Hematopoietic multipotent progenitor cell treated with erythropoietin and hydrocortisone succinate and interleukin-3 and kit ligand, for 6 days (in vitro differentiated cells): ENCODE measurements around the gene SGCA.

Experiments
- DNase-seq: peaks from one replicate; pipeline ENCODE4 v3.0.0-alpha.2; 2015

The SGCA gene

GRCh38 chr17:50134206-50135110 is 31.3 kb upstream of the SGCA start:
- DNase-seq = no peak

GRCh38 chr17:50135316-50136095 is 30.3 kb upstream of the SGCA start:
- no peak for DNase-seq

GRCh38 chr17:50136096-50136687 is 29.6 kb upstream of the SGCA start:
- no peak for DNase-seq

DNA sequence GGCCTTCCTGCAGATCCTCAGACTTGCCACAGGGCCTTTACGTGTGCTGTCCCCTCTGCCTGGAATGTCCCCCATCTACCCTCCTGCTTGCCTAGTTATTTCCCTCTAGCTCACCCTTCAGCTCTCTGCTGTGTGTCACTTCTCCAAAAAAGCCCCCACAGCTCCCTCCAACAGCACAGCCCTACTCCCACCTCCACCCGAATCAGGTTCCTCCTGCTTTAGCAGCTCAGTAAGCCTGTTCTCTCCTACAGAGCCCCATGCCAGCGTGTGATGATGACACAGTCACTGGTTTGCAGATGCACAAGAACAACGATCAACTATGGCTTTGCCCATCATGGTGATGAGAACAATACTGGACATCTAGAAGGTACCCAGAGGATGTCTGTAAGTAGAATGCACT is 28.8 kb upstream of the SGCA start:
- no peak for DNase-seq

DNA sequence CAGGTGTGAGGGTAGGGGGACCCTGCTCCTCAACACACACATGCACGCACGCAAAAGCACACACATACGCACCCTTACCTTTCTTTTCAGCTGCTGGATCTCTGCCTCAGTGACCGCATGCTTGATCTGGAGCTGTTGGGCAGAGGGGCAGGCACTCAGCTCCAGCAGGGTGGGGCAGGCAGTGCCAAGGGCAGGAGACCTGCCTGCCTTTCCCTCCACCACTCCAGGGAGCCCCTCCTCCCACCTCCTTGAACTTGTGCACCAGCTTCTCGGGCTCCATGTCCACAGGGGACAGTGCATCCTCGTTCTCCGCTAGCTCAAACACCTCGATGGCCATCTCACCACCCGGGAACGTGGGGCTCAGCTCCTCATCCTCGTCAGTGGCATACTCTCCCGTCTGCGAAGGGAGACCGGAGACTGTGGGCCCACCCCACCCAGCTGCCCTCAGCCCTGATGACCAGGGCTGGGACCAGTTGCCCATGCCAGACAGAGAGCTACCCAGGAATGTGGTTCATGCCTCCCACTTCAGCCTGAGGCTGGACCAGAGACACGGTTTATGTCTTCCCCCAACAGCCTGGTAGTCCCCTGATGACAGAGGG is 26.5 kb upstream of the SGCA start:
- no peak for DNase-seq

DNA sequence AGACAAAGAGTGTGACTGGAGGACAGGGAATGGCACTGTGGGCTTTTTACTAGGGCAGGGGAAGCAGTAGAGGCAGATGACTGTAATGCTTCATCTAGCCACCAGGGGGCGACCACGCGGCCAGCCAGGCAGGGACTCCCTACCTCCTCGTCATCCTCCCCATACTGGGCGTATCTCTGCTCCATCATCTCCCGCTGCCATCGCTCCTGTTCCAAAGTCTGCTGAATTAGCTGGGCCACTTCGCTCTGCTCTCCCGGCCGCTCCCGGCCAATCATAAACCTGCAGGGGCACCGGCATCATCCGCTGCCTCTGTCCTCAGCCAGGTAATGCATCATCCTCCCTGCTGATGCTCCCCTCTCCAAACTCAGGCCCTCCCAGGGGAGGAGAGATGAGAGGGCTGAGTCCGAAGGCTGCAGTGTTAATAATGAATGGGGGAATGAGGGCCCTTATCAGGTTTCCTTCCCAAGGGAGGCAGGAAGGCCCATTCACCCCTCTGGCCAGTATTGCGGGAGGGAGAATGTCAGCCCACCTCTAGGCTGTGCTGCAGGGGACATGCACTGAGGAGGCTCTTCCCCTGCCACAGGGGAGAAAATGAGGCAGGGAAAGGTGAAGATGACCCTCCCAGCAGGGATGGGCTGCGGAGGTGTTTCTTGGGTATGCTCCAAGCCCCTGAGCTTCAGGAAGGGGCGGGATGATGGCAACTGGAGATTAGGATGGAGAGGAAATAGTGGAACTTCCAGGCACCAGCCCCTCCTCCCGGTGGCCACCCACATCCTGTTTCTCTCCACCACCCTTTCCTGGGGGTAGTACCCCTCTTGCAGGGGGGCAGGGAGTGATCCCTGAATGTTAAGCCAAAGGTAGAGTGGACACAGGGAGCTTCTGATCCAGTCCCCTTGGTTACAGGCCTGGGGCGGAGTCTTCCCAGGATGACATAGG is 25.6 kb upstream of the SGCA start:
- DNase-seq = peak; percentile 89

- no peak for DNase-seq
Observed at GRCh38 chr17:50141026-50141744, 24.6 kb upstream of the SGCA start.

DNA sequence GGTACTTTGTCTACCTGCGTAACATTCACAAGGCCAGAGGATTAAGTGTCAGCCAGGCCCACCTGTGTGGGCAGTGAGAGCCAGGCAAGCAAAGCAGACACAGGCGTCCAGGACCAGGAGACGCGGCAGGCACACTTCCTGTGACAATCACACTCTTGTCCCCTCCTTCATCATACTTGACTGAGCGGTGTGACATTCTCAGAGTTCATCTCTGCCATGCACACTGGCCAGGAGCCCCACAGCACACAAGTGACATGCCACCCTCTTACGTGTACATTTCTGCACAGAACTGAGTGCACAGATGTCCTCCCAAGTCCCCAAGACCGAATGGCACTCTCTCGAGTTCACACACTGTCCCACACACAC is 24.1 kb upstream of the SGCA start:
- DNase-seq = no peak

- no peak for DNase-seq
Observed at GRCh38 chr17:50143461-50144176, 22.2 kb upstream of the SGCA start.

DNA sequence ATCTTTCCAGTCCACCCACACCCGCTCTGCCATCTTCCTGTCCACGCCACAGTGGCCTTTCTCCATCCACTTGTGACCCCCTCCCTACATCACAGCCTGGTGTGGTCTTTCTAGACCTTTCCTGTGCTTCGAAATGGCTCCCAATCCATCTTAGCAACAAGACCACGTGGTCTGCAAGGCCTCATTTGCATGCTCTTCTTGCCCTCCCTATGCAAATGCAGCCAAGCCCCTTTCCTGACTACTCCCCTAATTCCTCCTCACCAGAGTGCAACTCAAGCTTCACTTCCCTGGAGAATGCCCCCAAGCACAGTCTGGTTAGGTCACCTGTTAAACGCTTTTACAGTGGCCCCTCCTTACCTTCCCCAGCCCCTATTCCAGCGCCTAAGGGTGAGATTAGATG is 21.4 kb upstream of the SGCA start:
- no peak for DNase-seq

DNA sequence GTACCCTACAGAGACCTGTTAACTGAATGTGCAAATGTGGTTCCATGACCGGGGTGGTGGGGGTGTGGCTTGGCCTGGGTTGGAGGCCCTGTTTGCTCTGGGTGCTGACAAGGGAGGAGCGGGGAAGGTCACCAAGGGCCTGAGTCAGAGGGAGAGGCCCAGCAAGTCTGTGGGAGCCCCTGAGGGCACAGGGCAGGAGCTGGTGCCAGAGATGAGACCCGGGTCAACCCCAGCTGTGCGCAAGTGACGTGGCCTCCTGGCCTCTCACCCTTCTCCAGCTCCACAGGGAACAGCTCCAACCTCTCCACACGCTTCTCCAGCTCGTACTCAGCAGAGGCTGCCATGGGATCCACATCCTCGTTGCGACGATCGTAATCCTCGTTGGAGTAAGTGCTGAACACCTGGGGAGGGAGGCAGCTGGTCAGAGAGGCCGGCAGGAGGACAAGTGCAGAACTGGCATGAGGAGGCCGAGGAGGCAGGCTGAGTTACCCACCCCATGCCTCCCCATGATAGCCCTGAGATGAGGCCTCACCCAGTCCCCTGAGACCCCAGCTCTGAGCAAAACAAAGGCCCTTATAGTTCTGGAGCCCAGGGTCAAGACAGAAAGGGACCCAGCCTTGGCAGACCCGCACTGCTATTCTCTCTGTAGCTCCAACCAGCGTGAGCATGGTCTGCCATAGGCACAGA is 20.8 kb upstream of the SGCA start:
- no peak for DNase-seq

DNA sequence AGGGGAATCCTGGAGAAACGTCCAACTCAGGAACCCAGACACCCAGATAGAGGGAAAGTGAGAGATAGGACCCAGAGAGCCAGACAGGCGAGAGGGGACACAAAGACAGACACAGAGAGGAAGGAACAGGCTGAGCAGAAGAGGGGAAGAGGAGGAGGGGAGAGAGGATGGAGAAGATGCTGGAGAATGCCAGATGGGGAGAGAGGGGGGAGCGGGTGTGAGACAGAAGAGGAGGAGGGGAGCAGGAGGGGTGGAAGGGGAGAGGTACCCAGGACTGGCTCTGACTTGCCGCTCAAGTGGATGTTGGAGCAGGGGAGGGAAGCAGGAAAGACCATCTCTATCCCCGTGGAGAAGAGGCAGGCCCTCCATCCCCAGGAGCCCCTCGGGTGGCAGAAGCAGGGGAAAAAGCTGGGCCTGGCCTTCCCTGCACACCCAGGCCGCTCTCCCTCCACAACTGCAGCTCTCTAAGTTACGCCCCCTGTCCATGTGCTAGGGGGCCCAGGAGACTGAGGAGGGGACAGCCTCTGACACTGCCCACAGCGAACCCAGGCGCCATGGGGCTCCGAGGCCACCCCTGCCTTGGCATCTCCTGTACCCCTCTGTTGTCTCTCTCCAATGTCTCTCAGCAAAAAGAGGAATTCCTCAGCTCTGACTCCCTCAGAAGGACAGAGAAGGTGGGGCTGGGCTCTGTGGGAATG is 20.1 kb upstream of the SGCA start:
- DNase-seq = no peak

- no peak for DNase-seq
Observed at GRCh38 chr17:50146230-50146926, 19.4 kb upstream of the SGCA start.

DNA sequence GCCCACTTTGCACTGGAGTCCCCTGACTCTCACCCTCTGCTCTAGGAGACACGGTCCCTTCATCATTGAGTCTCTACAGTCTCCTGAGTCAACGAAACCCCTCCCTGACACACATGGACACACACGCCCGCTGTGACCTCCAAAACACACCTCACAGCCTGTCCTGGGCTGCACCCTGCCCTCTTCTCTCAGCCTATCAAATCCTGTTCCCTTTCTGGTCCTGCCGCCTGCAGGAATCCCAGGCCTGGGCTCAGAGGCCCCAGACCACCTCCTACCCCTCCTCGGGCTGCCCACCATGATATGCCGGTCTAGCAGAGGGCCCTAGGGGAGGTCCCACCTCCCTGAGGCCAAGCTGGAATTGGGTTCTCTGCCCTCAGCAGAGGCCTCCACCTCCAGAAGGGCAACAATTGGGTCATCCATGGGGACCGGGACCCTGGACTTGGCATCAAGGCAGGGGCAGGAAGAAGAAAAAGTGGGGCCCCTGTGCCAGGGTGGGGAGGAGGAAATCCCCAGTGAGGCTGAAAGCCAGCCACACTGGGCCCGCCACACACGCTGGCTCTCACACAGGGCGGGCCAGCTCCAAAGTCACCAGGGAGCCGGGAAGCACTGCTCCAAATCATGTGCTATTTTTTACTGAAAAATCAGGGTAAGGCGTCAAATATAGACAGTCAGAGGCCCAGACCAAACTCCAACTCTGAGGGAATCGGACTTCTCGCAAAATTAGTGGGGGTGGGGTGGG is 18.7 kb upstream of the SGCA start:
- no peak for DNase-seq

DNA sequence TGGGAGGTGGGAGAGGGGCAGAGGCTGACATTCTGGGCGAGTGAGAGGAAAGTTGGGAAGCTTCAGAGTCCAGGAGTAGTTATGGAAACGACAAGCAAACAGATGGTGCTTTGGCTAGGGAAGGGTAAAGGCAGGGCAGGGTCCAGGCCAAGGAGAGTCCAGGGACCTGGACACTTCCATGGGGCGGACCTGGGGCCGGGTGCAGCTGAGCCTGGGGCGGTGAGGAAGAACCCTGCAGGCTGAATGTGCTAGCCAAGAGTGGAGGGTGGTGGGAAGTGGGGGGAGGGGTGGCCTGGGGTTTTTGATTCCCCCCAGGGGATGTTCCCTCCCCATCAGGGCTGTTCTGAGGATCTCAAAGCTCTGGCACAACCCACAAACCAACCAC is 18.0 kb upstream of the SGCA start:
- DNase-seq = no peak

- DNase-seq = peak; percentile 67
Observed at GRCh38 chr17:50148226-50149090, 17.3 kb upstream of the SGCA start.

- no peak for DNase-seq
Observed at GRCh38 chr17:50149091-50149416, 16.8 kb upstream of the SGCA start.
